ENCODE data around the gene LIX1L. TPM values are rescaled to one million over a fixed set of nuclear protein-coding genes. Genes with fewer than 3 reads are reported as not detected.

Gene LIX1L
- total RNA-seq, 1 donor from 2014 or later: 52.2 TPM

DNA sequence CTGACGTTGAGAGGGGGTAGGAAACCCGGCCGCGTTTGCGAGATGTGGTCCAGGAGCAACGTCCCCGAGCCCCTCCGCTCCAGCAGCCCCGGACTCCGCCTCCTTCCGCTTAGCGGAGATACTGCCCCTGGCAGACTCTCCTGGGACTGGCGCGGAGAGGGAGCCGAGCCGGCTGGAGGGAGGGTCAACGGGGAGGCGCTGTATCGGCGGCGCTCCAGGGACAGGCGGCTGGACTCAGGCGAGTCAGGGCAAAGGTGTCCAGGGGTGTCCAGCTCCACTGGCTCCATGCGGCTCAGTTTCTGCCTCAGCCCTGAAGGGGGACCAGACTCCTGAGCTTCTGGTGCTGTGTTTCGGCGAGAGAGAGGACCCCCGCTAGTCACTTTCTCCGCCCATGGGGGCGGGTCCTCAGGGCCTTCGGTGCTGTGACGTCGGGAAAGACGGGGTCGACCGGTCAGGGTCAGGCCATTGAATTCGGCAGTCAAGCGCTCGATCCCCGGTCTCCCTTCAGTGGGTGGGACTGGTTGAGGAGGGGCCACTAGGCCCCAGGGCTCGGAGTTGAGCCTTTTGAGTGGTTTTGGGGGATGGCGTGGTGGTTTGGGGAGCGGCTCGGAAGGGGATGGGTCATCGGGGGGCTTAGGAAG lies 2.8 kb upstream of the LIX1L start:
- Mint-ChIP-seq H3K27me3 (ENCODE audit: unreplicated experiment) (no peaks in the 10 kb centered on the region), H3K4me3 (ENCODE audit: unreplicated experiment) (peak overlapping the region; percentile 85), H3K36me3 (ENCODE audit: unreplicated experiment) (no peaks in the 10 kb centered on the region), H3K9me3 (ENCODE audit: unreplicated experiment) (no peaks in the 10 kb centered on the region), H3K27ac (ENCODE audit: unreplicated experiment) (peak overlapping the region; percentile 94), H3K4me1 (ENCODE audit: unreplicated experiment) (peaks cover 67% of the 10 kb centered on the region)
- TF ChIP-seq, protein P1, sequence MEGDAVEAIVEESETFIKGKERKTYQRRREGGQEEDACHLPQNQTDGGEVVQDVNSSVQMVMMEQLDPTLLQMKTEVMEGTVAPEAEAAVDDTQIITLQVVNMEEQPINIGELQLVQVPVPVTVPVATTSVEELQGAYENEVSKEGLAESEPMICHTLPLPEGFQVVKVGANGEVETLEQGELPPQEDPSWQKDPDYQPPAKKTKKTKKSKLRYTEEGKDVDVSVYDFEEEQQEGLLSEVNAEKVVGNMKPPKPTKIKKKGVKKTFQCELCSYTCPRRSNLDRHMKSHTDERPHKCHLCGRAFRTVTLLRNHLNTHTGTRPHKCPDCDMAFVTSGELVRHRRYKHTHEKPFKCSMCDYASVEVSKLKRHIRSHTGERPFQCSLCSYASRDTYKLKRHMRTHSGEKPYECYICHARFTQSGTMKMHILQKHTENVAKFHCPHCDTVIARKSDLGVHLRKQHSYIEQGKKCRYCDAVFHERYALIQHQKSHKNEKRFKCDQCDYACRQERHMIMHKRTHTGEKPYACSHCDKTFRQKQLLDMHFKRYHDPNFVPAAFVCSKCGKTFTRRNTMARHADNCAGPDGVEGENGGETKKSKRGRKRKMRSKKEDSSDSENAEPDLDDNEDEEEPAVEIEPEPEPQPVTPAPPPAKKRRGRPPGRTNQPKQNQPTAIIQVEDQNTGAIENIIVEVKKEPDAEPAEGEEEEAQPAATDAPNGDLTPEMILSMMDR (IDR thresholded peaks at IDR 0.05): peak; percentile 20
- peak; percentile 89 for DNase-seq (ENCODE audit: extremely low spot score, unreplicated experiment)

DNA sequence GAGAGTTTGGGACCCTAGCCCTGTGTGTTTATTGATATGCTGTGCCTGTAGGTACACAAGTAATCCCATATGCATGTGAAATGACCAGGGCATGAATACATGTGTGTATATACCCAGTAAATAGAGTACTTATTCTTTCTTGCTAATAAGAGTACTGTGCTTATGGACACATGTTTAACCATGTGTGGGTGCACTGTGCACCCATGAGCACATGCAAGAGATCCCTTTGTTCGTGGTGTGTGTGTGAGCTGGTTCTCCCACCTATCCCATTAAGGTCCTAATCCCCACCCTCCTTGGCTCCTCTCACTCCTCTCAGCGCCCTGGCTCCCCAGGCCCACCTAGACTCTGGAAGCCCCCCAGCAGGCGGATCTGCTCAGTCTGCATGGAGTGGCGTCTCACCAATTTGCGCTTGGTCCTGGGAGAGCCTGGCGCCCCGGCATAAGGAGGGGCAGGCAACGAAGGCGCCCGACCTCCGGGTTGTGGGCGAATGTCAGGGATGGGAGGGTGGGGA lies 2.2 kb upstream of the LIX1L start:
- Mint-ChIP-seq H3K9me3 (ENCODE audit: unreplicated experiment) (no peaks in the 10 kb centered on the region), H3K36me3 (ENCODE audit: unreplicated experiment) (no peaks in the 10 kb centered on the region), H3K27ac (ENCODE audit: unreplicated experiment) (peak overlapping the region; percentile 94), H3K4me1 (ENCODE audit: unreplicated experiment) (peaks cover 69% of the 10 kb centered on the region), H3K4me3 (ENCODE audit: unreplicated experiment) (peak overlapping the region; percentile 85), H3K27me3 (ENCODE audit: unreplicated experiment) (no peaks in the 10 kb centered on the region)
- TF ChIP-seq, protein P1 (IDR thresholded peaks at IDR 0.05): no peak
- no peak for DNase-seq (ENCODE audit: extremely low spot score, unreplicated experiment)

DNA sequence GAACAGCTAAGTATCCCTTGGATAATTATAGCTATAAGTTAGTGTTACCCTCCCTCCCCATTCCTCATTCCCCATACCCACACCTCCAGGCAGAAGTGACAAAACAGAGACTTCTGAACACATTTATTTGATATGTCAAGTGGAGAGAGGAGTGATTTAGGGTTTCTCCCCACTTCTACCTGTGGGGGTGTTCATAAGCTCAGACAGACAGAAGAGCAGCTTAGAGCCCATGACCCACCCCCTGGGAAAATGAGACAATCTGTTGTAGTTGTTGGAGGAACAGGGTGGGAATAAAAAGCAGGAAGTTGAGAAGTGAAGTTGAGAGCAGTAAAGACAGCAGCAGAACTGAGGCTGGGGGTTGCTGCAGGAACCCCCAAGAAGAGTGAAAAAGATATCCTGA lies 1.5 kb upstream of the LIX1L start:
- no peak for DNase-seq (ENCODE audit: extremely low spot score, unreplicated experiment)
- TF ChIP-seq, protein P1 (IDR thresholded peaks at IDR 0.05): no peak
- Mint-ChIP-seq H3K27me3 (ENCODE audit: unreplicated experiment) (no peaks in the 10 kb centered on the region), H3K27ac (ENCODE audit: unreplicated experiment) (no peak overlapping the region), H3K36me3 (ENCODE audit: unreplicated experiment) (no peaks in the 10 kb centered on the region), H3K9me3 (ENCODE audit: unreplicated experiment) (no peaks in the 10 kb centered on the region), H3K4me3 (ENCODE audit: unreplicated experiment) (no peak overlapping the region), H3K4me1 (ENCODE audit: unreplicated experiment) (peaks cover 71% of the 10 kb centered on the region)

DNA sequence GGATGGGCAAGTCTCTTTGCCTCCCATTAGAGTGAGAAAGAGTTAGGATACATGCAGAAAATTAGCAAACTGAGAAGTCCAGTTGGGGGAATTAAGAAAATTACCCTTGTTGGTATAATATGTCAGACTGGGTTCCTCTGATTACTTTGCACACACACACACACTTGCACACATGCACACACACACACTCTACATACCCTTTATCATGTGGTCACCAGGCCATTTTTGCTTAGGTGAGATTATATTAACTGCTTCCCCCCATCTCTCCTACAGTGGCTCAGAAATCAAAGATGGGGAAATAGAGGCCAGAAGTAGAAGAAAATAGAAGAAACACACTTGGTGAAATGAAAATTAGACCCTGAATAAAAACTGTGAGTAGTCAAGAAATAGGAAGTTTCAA lies 917 bp upstream of the LIX1L start:
- Mint-ChIP-seq H3K4me3 (ENCODE audit: unreplicated experiment) (no peak overlapping the region), H3K27me3 (ENCODE audit: unreplicated experiment) (no peaks in the 10 kb centered on the region), H3K9me3 (ENCODE audit: unreplicated experiment) (no peaks in the 10 kb centered on the region), H3K4me1 (ENCODE audit: unreplicated experiment) (peaks cover 70% of the 10 kb centered on the region), H3K27ac (ENCODE audit: unreplicated experiment) (no peak overlapping the region), H3K36me3 (ENCODE audit: unreplicated experiment) (no peaks in the 10 kb centered on the region)
- no peak for DNase-seq (ENCODE audit: extremely low spot score, unreplicated experiment)
- TF ChIP-seq, protein P1 (IDR thresholded peaks at IDR 0.05): no peak

DNA sequence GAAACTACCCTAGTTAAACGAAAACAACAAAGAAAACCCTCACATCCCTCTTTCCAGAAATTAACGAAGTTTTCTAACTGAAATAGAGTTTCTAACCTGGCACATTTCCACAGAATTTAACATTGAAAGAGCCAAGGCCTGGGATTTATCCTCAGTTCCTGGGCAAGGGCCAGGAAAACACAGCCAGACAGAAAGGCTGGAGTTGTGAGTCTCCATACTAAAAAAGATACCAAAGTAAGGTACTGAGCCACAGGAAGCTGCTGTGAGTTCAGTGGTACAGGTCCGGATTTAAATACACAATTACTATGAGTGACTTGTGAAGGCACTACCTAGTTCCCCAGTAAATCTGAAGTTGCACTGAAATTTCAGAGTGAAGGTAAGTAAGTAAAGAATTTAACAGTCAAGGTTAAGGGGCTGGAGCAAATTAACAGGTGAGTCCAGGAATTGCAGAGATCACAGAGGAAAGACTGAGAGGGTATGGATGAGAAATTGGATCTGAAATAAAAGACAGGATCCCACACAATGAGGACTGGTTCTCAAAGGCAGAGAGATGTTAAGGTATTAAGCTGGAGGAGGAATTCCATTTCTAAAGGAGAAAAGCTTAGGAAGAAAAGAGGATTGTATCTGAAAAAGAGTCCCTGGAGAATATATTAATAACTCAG lies 905 bp downstream of the LIX1L start:
- Mint-ChIP-seq H3K9me3 (ENCODE audit: unreplicated experiment) (no peaks in the 10 kb centered on the region), H3K27me3 (ENCODE audit: unreplicated experiment) (no peaks in the 10 kb centered on the region), H3K4me3 (ENCODE audit: unreplicated experiment) (peak overlapping the region; percentile 83), H3K4me1 (ENCODE audit: unreplicated experiment) (peaks cover 57% of the 10 kb centered on the region), H3K27ac (ENCODE audit: unreplicated experiment) (peak overlapping the region; percentile 90), H3K36me3 (ENCODE audit: unreplicated experiment) (peaks cover 3% of the 10 kb centered on the region)
- TF ChIP-seq, protein P1 (IDR thresholded peaks at IDR 0.05): no peak
- DNase-seq (ENCODE audit: extremely low spot score, unreplicated experiment): no peak

All from osteocyte (in vitro differentiated cells).